C4-2B (cell line): Measurements from ENCODE around the gene LRRC8C.

Experiments used
- ZFX ChIP-seq: fragments of 450-650 bp; IDR thresholded peaks from 2 replicates; pipeline ENCODE4 v1.6.1; 2017
- TF ChIP-seq, protein P1 (sequence below): fragments of 450-650 bp; conservative IDR thresholded peaks from 2 replicates; pipeline ENCODE4 v1.5.1; 2017; ENCODE audit warnings: mild to moderate bottlenecking

- TF ChIP-seq, protein P1, sequence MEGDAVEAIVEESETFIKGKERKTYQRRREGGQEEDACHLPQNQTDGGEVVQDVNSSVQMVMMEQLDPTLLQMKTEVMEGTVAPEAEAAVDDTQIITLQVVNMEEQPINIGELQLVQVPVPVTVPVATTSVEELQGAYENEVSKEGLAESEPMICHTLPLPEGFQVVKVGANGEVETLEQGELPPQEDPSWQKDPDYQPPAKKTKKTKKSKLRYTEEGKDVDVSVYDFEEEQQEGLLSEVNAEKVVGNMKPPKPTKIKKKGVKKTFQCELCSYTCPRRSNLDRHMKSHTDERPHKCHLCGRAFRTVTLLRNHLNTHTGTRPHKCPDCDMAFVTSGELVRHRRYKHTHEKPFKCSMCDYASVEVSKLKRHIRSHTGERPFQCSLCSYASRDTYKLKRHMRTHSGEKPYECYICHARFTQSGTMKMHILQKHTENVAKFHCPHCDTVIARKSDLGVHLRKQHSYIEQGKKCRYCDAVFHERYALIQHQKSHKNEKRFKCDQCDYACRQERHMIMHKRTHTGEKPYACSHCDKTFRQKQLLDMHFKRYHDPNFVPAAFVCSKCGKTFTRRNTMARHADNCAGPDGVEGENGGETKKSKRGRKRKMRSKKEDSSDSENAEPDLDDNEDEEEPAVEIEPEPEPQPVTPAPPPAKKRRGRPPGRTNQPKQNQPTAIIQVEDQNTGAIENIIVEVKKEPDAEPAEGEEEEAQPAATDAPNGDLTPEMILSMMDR, result no peak
- no peak for TF ChIP-seq ZFX
Measured at GRCh38 chr1:89633800-89634625, 1.1 kb downstream of the LRRC8C start.
